H1 (cell line): ENCODE measurements around the gene VARS2. TPM values are rescaled to one million over a fixed set of nuclear protein-coding genes. Genes with fewer than 3 reads are reported as not detected.

Experiments
- CHD2 ChIP-seq: IDR thresholded peaks from 2 replicates; pipeline ENCODE4 v1.6.1; 2012; ENCODE audit warnings: low read length, improper control_type of control experiment
- polyA plus RNA-seq, 7 experiments: library from polyadenylated mRNA; depleted of rRNA in 3 of 7; stranded (reverse) in 5 of 7; unstranded in 2 of 7; fragments of >200 nt in 5 of 7; fragments of 200-250 nt in 2 of 7; gene quantifications; 1 replicate in 5 of 7; 2 replicates in 1 of 7; 4 replicates in 1 of 7; pipeline versions ENCODE4 v1.2.1 to v1.2.3, GENCODE V29; 2011 to 2013; ENCODE audit warnings: missing spikeins in 2 of 7, mixed read lengths in 2 of 7
- total RNA-seq: library from RNA; stranded (reverse); fragmentation: NEBNext Ultra II Directional; extraction: Animal tissue kit (Norgen Biotek cat#: 25700); gene quantifications from 2 replicates; pipeline ENCODE4 v1.2.1, GENCODE V29; 2021

VARS2 gene
- total and polyA plus RNA-seq, 2 of the 8 experiments (the other 6 are each of a cell fraction or from before 2014, with no cell fraction given) = 26.8 to 47.7 TPM

DNA sequence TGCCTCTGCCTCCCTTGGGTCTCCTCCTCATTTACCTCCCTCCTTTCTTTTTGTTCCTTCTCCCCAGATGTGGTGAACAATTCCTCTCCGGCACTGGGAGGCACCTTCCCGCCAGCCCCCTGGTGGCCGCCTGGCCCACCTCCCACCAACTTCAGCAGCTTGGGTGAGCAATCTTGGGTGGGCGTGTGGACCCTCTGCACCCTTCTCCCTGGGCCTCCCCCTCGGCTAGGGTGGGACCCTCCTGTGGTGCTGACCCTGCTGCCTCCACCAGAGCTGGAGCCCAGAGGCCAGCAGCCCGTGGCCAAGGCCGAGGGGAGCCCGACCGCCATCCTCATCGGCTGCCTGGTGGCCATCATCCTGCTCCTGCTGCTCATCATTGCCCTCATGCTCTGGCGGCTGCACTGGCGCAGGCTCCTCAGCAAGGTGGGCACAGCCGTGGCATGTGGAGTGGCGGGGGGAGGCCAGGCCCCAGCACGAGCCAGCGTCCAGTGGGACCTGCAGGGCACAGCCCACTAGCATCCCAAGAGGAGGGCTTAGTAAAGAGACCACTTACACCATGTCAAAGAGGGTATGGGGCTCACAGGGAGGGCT, 20.9 kb upstream of the VARS2 start (continued):
- TF ChIP-seq CHD2 = no peak
